AG04450 (cell line): Measurements from ENCODE around the gene SIAE. TPM values are rescaled to one million over a fixed set of nuclear protein-coding genes. Genes with fewer than 3 reads are reported as not detected.

Experiments used
- CTCF ChIA-PET: fragments of 300-600, 350-600 bp; formaldehyde crosslinking; extraction: SDS; loops from one replicate; lab custom pipeline; 2022; ENCODE audit warnings: antibody characterized with exemption, inconsistent platforms; lab: Charles Lee
- POLR2A ChIA-PET: fragments of 350-600 bp; formaldehyde crosslinking; extraction: SDS; loops from one replicate; lab custom pipeline; 2021; ENCODE audit warnings: antibody characterized with exemption, inconsistent platforms; lab: Yijun Ruan, JAX
- DNase-seq: peaks from one replicate; pipeline ENCODE4 v3.0.0-alpha.2; 2011; ENCODE audit warnings: low read depth, low spot score
- H3K27ac ChIP-seq: one replicate; pipeline ENCODE4 v1.5.1; 2012; ENCODE audit warnings: low read depth, low read length, control low read depth
- H3K27me3 ChIP-seq: one replicate; pipeline ENCODE4 v1.6.0; 2012; ENCODE audit warnings: low read length; ENCODE audit not compliant: control insufficient read depth, insufficient read depth
- H3K4me3 ChIP-seq: 2 replicates; pipeline ENCODE4 v1.5.1; 2011; ENCODE audit warnings: mild to moderate bottlenecking, low read depth, low read length, control low read depth
- H3K9me3 ChIP-seq: 2 replicates; pipeline ENCODE4 v1.5.1; 2012; ENCODE audit warnings: low read length; ENCODE audit not compliant: control insufficient read depth, insufficient read depth
- CTCF ChIP-seq: IDR thresholded peaks from 2 replicates; pipeline ENCODE4 v1.5.1; 2011; ENCODE audit warnings: low read depth, low read length, control low read depth, inconsistent platforms
- polyA plus RNA-seq: library from polyadenylated mRNA; depleted of rRNA; stranded (reverse); fragments of >200 nt; gene quantifications from 2 replicates; pipeline ENCODE4 v1.2.3, GENCODE V29; 2011

SIAE gene
- polyA plus RNA-seq, 1 experiment = 37.9 TPM

DNA sequence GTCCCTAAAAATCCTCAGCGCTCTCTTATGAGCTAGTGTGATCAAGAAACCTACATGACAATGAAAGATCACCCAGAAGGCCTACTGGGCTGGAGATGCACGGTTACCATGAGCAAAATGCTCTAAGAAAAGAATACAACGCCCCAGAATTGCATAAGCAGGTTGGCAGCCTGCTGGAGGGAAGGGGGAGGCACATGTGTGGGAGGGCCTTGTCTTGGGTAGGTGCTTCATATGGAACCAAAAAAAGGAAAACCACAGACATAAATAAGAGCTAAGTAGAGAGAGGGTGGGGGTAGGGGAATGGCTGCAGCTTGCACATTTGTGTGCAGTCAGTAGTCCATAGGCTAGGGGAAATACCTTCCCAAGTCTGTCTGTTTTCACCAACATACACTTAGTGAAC is 2.8 kb downstream of the SIAE start:
- no peaks in the 10 kb centered on the region for H3K27me3 ChIP-seq
- no peak for TF ChIP-seq CTCF
- no peak for DNase-seq
- no peak overlapping the region for H3K27ac ChIP-seq
- CTCF ChIA-PET = interaction anchor here (0.7 to 8.7 kb wide), 17 partner anchors 8 to 196 kb away, joined by 3 to 164 read pairs (median 14); partner anchors contain the start of genes ESAM, MSANTD2, NRGN and ROBO3
- no peak overlapping the region for H3K4me3 ChIP-seq
- no peaks in the 10 kb centered on the region for H3K9me3 ChIP-seq
- POLR2A ChIA-PET = no interaction called here

DNA sequence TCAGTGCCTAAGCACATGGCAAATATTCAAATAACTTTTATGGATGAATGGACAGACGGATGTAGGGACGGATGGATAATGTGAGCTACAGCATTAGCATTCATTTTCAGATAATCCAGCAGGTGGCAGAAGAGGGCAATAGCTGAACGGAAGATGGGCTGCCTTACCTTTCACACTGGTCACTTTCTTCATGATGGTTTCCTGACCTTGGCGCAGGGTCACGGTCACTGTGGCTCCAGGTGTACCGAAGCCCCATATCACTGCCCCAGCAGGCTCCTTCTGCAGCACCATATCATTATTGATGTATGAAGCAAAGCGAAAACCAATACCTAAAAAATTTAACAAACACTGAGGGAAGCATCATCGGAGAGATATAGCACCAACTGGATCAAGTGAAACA is 4.3 kb downstream of the SIAE start:
- CTCF ChIA-PET = interaction anchor here (0.8 to 8.7 kb wide), 38 partner anchors 8 to 473 kb away, joined by 3 to 164 read pairs (median 6); partner anchors contain the start of genes ESAM, MSANTD2, NRGN and ROBO3
- H3K27ac ChIP-seq = no peak overlapping the region
- TF ChIP-seq CTCF = peak; percentile 77
- no peak overlapping the region for H3K4me3 ChIP-seq
- no peak for DNase-seq
- POLR2A ChIA-PET = interaction anchor here (1.0 kb wide), 1 partner anchor 168 kb away, joined by 4 read pairs; no protein-coding TSS in a partner anchor
- no peaks in the 10 kb centered on the region for H3K9me3 ChIP-seq
- H3K27me3 ChIP-seq = no peaks in the 10 kb centered on the region

GRCh38 chr11:124667601-124668000 is 5.9 kb downstream of the SIAE start:
- Histone ChIP-seq H3K4me3 (no peak overlapping the region), H3K9me3 (no peaks in the 10 kb centered on the region), H3K27ac (no peak overlapping the region), H3K27me3 (no peaks in the 10 kb centered on the region)
- TF ChIP-seq CTCF = no peak
- ChIA-PET CTCF (interaction anchor here (1.8 to 3.5 kb wide), 2 partner anchors 169 to 199 kb away, joined by 6 to 20 read pairs; no protein-coding TSS in a partner anchor), POLR2A (no interaction called here)
- DNase-seq = no peak

DNA sequence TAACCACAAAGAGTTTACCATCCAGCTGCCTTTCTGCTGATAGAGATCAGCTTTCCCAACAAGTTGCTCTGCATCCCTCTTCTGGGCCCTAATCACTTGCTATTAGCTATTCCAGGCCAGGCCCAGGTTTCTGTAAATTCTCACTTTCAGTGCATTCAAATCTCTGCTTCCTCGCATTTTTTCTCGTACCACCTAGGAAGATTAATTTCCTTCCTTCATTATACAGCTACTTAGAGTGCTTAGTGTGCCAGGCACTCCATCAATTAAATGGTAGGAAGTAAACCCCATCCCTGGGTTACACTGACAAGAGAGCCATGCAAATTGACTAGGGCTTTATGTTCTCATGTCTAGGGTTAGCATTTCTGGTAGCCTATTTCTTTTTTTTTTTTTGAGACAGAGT is 9.7 kb downstream of the SIAE start:
- Histone ChIP-seq H3K4me3 (no peak overlapping the region), H3K27me3 (no peaks in the 10 kb centered on the region), H3K27ac (no peak overlapping the region), H3K9me3 (no peaks in the 10 kb centered on the region)
- no peak for DNase-seq
- POLR2A ChIA-PET = interaction anchor here (1.1 kb wide), 1 partner anchor 16 kb away, joined by 3 read pairs; no protein-coding TSS in a partner anchor
- CTCF ChIA-PET = interaction anchor here (0.8 to 7.0 kb wide), 6 partner anchors 20 to 212 kb away, joined by 4 to 37 read pairs (median 10); no protein-coding TSS in a partner anchor
- TF ChIP-seq CTCF = no peak

DNA sequence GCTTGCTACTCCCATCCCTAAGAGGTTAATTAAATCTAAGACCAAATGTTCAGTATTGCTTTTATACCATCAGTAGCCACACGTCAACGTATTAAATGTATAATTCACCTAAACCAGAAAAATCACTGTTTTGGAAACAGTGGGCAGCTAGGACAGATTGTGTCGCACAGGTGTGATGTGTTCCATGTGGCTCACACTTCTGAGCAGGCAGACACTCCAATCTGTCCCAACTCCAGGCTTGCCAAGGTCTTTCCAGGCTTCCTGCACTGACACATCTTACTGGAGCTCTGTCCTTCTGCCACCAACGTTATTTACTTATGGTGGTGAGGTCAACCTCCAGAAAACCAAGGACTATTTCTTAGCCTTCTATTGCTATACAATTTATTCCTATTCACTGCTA is 11.4 kb downstream of the SIAE start:
- H3K27me3 ChIP-seq = no peaks in the 10 kb centered on the region
- ChIA-PET CTCF (interaction anchor here (0.6 to 7.0 kb wide), 8 partner anchors 7 to 214 kb away, joined by 3 to 37 read pairs (median 8); no protein-coding TSS in a partner anchor), POLR2A (no interaction called here)
- DNase-seq = no peak
- TF ChIP-seq CTCF = no peak
- no peak overlapping the region for H3K4me3 ChIP-seq
- no peak overlapping the region for H3K27ac ChIP-seq
- no peaks in the 10 kb centered on the region for H3K9me3 ChIP-seq
